ENCODE measurements around the gene CSN3.
"Not testable (repeated sequence)": the region's sequence is repeated elsewhere in the genome, so short reads cannot be mapped to it uniquely, and the experiment has no call there.

The CSN3 gene, protein sequence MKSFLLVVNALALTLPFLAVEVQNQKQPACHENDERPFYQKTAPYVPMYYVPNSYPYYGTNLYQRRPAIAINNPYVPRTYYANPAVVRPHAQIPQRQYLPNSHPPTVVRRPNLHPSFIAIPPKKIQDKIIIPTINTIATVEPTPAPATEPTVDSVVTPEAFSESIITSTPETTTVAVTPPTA

DNA sequence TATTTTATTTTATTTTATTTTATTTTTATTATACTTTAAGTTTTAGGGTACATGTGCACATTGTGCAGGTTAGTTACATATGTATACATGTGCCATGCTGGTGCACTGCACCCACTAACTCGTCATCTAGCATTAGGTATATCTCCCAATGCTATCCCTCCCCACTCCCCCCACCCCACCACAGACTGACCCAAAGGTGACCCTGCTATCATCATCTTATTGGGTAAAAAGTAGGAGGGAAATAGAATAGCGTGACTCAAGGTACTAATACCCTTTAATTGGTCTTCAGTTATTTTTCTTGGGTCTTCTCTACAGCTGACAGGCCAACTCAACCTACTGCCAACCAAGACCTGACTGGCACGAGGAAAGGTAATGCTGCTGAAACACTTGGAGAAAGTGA is at the start of gene CSN3:
TSS of gene CSN3 (plus strand) at position 301 of the 400 bp plus-strand sequence. CDS start 2,223 bp downstream, outside the sequence.
- DNase-seq (ENCODE audit: low read depth in 1 of 2, low spot score in 1 of 2): not testable (repeated sequence)

DNA sequence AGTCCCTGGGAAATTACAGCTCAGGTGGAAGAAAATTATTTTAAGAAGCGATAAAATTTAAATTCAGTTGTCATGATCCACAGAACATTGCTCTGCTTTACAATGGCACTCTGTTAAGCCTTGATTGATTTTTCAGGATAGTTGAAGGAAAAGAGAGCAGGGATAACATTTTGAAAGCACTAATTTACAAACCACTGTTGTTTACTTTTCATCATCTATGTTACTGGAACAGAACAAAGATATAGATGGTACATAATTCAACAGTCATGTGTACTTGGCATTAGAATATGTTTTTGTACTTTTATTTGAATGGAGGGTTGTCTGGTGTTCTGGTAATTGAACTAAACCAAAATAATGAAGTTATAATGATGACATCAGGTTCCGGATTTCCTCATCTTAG is 49.5 kb upstream of the CSN3 start:
- no peak for DNase-seq (ENCODE audit: low read depth in 1 of 2, low spot score in 1 of 2)

DNA sequence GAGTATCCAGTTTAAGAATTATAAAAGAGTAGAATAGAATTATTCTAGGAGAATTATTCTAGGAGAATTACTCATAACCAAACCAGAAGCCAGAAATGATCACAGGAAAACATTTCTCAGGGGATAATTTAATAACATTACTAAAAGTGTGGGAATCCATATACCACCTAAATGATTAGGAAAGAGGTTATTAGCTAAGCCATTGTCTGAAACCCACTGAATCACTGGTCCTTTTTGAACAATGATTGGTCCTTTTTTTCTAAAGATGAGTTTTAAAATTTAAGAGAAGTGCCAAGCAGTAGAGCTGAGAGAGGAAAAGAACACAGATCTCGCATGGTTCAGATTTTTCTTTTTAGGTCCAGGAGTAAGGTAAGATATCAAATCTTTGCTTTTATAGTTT is 47.0 kb upstream of the CSN3 start, which contains the start of gene ODAM:
TSS of gene ODAM (plus strand) at position 301 of the 400 bp plus-strand sequence. CDS start 819 bp downstream, outside the sequence.
- DNase-seq (ENCODE audit: low read depth in 1 of 2, low spot score in 1 of 2): no peak

DNA sequence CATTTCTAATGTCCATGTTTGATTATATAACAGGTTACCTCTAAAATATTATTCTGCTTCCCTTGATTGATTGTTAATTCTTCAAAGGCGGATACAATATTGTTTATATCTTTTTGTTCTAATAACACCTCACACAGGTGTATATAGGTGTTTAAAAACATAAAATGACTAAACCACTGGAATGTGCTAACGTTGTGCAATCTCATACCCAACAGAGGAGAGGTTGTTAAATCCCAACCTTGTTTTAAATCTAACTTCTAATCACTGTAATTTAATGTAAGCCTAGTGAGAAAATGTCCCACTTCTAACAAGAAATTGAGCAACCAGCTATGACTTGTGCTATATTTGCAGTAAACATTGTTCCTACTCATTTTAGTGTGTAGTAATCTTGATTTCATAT is 45.5 kb upstream of the CSN3 start:
- no peak for DNase-seq (ENCODE audit: low read depth in 1 of 2, low spot score in 1 of 2)

DNA sequence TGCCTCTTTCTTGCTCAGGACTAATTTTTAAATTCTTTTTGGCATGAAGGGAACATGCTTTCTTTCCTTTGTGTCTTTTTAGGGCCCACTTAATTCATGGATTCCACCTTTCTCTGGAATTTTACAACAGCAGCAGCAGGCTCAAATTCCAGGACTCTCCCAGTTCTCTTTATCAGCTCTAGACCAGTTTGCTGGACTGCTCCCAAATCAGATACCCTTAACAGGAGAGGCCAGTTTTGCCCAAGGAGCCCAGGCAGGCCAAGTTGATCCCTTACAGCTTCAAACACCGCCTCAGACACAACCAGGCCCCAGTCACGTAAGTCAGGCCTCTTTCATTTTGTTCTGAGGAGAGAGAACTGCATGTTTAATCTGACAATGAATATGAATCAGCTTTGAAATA is 44.6 kb upstream of the CSN3 start:
- DNase-seq (ENCODE audit: low read depth in 1 of 2, low spot score in 1 of 2): no peak

DNA sequence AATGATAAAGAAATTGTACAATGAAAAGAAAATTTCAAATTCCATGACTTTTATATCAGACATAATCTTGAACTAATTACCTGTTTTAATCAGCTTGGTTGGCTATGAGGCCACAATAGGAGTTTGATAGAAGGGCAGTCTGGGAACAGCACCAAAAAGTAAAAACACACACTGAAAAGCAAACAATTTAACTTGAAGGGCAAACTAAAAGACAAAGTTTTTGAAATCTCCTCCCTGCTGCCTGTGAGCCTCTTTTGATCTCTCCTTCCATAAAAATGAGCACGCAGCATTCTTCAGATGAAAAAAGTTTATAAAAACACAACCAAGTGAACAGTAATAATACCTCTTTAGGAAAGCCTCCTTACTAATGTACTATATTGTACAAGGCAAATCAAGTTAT is 38.8 kb upstream of the CSN3 start:
- no peak for DNase-seq (ENCODE audit: low read depth in 1 of 2, low spot score in 1 of 2)

DNA sequence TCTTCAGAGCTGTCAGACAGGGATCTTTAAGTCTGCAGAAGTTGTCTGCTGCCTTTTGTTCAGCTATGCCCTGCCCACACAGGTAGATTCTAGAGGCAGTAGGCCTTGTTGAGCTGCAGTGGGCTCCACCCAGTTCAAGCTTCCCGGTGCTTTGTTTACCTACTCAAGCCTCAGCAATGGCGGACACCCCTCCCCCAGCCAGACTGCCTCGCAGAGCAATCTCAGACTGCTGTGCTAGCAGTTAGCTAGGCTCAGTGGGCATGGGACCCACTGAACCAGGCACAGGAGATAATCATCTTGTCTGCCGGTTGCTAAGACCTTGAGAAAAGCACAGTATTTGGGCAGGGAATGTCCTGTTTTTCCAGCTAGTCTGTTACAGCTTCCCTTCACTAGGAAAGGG is 29.6 kb upstream of the CSN3 start:
- DNase-seq (ENCODE audit: low read depth in 1 of 2, low spot score in 1 of 2): not testable (repeated sequence)

DNA sequence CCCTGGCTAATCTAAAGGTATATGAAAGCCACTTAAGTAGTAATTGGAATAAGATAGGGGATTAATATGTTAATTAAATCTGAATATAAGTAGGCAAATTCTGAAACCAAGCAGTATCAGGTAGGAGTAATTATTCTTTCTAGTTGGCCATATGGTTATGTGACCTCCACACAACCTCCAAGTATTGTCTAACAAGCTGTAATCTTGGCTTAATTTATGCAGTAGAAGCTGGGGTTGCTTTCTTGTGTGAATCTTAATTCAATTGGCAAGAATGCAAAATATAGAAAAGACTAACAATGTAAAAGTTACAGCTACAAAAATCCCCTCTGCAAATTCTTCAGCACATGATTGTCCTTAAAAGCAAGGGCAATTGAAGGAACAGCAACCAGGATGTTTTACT is 26.3 kb upstream of the CSN3 start:
- DNase-seq (ENCODE audit: low read depth in 1 of 2, low spot score in 1 of 2): not testable (repeated sequence)

DNA sequence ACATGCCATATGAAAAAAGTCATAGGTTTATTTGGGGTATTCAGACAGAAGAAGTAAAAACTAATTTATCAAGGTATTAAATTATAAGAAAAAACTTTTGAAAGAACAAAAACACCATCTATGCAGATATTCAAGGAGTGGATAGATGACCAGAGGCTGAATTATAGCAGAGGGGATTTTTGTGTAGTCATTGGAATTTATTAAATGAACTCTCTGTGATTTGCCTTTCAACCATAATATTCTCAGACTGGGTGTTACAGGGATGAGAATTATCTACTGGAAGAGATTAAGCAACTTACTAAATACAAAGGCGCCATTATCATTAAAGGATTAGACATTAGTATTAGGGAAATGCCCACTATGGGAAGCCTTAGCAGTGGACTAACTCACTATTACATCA is 25.8 kb upstream of the CSN3 start:
- not testable (repeated sequence) for DNase-seq (ENCODE audit: low read depth in 1 of 2, low spot score in 1 of 2)

DNA sequence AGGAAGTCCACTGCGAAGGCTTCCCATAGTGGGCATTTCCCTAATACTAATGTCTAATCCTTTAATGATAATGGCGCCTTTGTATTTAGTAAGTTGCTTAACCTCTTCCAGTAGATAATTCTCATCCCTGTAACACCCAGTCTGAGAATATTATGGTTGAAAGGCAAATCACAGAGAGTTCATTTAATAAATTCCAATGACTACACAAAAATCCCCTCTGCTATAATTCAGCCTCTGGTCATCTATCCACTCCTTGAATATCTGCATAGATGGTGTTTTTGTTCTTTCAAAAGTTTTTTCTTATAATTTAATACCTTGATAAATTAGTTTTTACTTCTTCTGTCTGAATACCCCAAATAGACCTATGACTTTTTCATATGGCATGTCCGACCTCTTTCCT is 21.0 kb upstream of the CSN3 start:
- DNase-seq (ENCODE audit: low read depth in 1 of 2, low spot score in 1 of 2): not testable (repeated sequence)

DNA sequence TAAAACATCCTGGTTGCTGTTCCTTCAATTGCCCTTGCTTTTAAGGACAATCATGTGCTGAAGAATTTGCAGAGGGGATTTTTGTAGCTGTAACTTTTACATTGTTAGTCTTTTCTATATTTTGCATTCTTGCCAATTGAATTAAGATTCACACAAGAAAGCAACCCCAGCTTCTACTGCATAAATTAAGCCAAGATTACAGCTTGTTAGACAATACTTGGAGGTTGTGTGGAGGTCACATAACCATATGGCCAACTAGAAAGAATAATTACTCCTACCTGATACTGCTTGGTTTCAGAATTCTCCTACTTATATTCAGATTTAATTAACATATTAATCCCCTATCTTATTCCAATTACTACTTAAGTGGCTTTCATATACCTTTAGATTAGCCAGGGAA is 20.6 kb upstream of the CSN3 start:
- DNase-seq (ENCODE audit: low read depth in 1 of 2, low spot score in 1 of 2): not testable (repeated sequence)

DNA sequence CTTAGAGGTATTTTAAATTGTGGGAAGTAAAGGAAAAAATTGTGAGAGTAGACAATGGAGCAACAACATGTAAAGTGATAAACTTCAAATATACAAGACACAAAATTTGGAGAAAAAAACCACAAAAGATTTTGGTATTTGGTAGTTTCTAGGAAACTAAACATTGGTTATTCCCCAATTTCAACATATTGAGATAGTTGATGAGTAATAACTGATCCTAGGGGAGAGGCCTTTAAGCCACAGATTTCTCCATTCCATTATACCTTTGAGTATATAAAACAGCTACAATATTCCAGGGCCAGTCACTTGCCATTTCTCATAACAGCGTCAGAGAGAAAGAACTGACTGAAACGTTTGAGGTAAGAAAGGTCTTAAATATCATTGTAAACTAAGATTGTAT is 16.6 kb upstream of the CSN3 start, which contains the start of gene FDCSP:
TSS of gene FDCSP (plus strand) at position 301 of the 400 bp plus-strand sequence. CDS start 5,071 bp downstream, outside the sequence.
- no peak for DNase-seq (ENCODE audit: low read depth in 1 of 2, low spot score in 1 of 2)

DNA sequence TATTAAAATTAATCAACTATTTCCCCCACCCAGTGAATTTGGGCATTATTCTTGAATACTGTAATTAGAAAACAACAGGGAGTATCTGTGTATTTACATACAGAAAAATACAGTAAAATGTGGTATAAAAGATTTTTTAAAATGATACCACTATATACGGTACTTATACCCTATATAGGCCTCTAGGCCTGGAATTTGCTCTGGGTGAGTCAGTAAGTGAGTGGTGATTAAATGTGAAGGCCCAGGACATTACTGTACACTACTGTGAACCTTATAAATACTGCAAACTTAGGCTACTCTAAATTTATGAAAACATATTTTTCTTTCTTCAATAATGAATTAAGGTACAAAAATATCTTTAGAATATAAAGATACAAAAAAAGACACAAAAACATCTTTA is 6.3 kb upstream of the CSN3 start:
- DNase-seq (ENCODE audit: low read depth in 1 of 2, low spot score in 1 of 2): no peak

DNA sequence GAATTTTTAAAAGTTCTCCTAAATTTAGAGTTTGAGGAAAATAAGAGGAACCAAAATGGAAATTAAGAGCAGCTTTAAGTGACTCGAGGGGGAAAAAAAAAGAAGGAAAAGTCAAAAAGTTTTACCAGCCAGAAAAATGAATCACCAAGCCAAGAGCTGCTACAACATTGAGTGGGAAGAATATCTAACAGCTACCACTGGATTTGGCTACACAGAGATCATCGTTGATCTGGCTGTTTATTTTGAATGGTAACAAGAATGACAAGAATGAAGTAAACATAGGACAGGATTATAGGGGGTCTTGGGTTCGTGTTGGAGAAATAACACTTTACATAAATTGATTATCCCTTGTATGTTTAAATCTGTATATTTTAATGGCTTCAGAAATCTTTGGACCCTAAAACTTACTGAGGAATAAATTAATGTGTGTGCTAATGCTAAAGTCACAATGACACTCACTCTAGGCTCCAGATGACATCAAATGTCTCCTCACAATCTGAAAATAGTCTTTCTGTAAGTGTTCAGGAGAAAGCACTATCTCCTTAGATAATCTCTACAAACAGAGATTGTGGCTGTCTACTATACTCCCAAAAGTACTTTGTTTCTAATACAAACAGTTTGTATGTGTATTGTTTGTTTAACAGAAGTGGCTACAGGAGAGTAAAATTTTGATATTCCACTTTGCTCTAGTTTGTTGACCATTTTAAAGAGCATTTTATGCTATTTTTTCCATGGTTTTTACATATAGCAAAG is 3.1 kb upstream of the CSN3 start:
- no peak for DNase-seq (ENCODE audit: low read depth in 1 of 2, low spot score in 1 of 2)

DNA sequence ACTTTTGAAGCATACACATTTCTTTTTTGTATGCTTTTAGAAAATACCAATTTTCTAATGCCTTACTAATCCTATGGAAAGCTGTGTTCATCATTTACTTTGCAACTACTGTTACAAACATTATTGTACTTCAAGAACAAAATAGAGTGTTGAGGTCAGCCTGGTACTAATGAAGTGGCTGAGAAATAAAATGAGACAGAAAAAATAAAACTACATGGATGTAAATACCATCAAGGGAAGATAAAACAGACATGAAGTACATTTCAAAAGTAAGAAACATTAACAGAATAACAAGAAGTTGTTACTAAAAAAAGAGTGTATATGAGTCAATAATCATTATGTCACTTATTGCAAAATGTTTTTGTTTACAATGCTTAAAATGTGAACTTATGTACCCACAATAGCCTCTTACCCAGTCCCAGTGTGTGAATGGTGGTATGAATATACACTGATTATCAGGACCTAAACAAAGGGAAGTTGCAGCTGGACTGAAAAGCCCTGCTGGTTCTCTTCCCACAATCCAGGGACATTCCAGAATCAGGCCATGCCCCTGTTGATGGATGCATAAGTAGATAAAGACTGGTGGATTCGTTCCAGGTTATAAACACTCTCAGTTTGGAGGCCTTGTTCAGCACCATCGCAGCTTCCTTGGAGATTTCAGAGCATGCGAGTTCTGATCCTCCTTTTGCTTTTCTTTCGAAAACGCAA is 2.4 kb upstream of the CSN3 start:
- no peak for DNase-seq (ENCODE audit: low read depth in 1 of 2, low spot score in 1 of 2)

DNA sequence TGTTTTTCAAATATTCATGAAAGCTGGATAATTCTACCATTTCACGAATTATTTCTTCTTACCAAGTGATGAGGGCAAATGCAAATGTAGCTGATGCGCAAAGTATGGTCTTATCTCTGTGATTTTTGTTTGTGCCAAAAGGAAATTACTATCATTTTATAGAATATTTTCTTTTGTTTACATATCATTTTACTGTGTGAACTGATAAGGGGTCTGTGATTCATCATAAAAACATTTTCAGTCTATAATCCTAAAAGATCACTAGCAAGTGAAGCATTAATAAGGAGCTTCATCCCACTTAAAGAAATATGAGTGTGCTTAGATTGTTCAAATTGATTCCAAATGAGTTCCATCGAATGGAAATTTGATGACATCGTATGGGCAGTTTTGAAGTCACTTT is 694 bp downstream of the CSN3 start:
- no peak for DNase-seq (ENCODE audit: low read depth in 1 of 2, low spot score in 1 of 2)

DNA sequence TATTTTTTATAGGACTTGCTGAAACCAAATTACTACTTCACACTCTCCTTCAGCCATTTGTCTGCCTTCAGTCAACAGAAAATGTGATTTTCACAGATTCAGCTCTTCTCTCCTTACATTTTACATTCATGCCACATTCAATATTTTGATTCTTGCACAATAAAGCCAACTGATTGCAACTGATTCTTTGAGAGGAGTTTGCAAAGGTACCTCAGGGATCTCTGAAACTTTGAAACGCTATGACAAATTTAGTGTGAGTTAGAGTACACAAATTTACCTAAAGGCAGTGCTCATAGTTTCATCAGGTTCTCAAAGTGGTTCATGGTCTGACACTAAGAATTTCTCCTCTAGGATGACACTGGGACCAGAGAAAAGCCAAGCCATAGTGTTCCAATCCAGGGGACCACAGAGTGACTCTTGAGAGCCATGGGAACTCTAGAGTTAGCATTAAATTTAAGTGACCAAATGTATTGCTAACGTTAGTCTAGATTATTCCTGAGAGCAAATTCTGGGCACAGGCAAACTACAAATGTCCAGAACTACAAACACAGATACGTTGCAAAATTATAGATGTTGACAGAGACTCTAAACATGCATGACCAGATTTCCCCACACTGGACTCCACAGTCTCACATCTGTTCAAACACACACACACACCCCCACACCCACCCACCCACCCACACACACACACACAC is 9.0 kb downstream of the CSN3 start:
- DNase-seq (ENCODE audit: low read depth in 1 of 2, low spot score in 1 of 2): no peak

DNA sequence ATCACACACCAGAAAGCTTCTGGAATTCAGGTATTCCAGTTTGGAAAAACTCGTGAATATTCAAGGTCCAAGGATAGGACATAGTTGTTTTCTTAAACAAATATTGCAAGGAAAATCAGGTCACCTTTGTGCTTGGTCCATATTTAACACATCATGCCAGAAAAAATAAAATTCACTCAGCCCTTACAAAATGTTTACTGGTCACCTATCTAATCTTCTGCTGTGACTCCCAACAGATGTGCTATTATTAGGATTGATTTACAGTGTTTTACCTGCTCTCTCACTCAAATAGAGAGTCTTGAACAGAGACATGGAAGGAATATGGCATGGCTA is 9.5 kb downstream of the CSN3 start:
- no peak for DNase-seq (ENCODE audit: low read depth in 1 of 2, low spot score in 1 of 2)

DNA sequence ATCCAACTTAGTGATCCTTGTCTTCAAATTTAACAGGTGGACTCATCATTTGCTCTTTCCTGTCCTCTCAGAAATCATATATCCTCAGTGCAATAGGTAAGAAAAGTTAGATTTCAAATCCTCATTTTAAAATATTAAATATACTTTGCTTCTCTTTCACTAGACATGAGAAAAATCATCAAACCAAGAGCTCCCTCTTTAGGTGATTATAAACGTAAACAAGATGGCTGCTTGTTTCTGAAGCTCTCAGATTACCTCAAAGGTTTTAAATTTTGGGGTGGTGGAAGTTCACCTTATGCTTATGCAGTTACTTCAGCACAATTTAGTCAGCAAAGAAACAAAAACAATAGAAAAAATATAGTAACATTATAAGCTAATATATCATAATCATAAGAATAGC is 27.3 kb downstream of the CSN3 start:
- no peak for DNase-seq (ENCODE audit: low read depth in 1 of 2, low spot score in 1 of 2)

DNA sequence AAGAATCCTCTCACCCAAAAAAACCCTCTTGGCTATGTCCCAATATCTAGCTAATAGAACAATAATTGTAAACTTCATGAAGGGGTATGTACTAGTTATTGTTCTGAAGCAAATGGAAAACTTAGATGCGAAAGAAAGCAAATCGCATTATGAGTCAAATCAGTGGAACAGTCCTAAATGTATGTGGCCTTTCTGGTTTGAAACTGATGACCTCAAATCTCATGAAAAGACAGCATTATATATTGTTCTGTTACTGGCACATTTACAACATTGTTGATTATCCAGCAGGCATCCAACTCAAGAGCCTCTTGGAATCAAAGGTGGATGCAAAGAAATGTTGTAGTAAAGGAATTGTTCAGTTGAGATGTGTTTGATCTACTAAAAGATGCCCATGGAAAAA is 34.7 kb downstream of the CSN3 start:
- no peak for DNase-seq (ENCODE audit: low read depth in 1 of 2, low spot score in 1 of 2)

DNA sequence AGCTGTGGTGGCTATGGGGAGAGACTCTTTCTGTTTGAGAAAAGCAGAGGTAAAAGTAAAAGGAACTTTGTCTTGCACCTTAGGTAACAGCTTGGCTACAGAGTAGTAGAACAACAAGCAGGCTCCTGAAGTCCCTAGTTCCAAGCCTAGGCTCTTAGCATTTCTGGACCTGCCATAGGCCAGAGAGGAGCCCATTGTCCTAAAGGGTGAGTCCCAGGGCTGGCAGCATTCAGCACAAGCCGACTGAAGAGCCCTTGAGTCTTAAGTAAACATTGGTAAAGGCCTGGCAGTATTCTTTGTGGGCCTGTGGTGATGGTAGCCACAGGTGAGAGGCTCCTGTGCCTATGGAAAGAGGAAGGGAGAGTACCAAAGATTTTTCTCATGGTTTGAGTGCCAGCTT is 38.2 kb downstream of the CSN3 start:
- no peak for DNase-seq (ENCODE audit: low read depth in 1 of 2, low spot score in 1 of 2)

DNA sequence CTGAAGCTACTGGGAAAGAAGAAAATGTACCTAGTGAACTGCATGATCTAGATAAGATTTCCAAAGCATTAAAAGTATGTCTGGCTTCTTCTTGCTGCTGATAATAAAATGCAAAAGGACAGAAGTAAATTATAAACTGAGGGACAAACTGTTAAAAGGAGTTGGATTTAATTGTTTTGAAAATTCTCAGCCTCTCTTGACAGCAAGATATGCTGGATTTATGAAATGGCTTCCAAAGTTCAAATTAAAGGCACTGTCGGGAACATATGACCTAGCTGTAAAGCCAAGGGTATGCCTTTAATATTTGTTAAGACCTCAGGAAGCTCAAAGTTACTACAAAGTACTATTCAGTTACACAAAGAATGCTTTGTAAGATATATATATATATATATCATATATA is 46.3 kb downstream of the CSN3 start:
- no peak for DNase-seq (ENCODE audit: low read depth in 1 of 2, low spot score in 1 of 2)
